HepG2 (cell line): Measurements from ENCODE around the gene ZFAND3. TPM values are rescaled to one million over a fixed set of nuclear protein-coding genes. Genes with fewer than 3 reads are reported as not detected.
A peak's percentile ranks its signal among the peaks of the same experiment; 100 is the strongest.
"Not testable (repeated sequence)": the region's sequence is repeated elsewhere in the genome, so short reads cannot be mapped to it uniquely, and the experiment has no call there.

Experiments used
- ATAC-seq: fragments of 200-7000 bp; cut with Tn5 transposase; 3 replicates; pipeline ENCODE4 v1.9.1; 2020; ENCODE audit warnings: mild to moderate bottlenecking, moderate library complexity
- BruUV-seq: library from RNA; stranded (reverse); fragments of 400-500 nt; replicated peaks from 2 replicates; lab custom pipeline; 2021; lab: Mats Ljungman, UMichigan
- CTCF ChIA-PET: fragments of 300-600 bp; formaldehyde crosslinking; extraction: SDS; loops from one replicate; lab custom pipeline; 2021; ENCODE audit warnings: low total read pairs, inconsistent platforms, low intra/inter-chr PET ratio; lab: Yijun Ruan, JAX
- POLR2A ChIA-PET: fragments of 350-600 bp; sonication (Branson Sonifier 250); formaldehyde crosslinking; loops from one replicate; lab custom pipeline; 2020; ENCODE audit warnings: antibody characterized with exemption, inconsistent platforms; lab: Yijun Ruan, JAX
- DNase-seq: peaks from one replicate; pipeline ENCODE4 v3.0.0-alpha.2; 2015; ENCODE audit warnings: low spot score
- FAIRE-seq: peaks from 3 replicates; lab custom pipeline; 2011; peaks lifted over from hg19 to GRCh38; lab: Jason Lieb, UNC
- H2AFZ ChIP-seq: one replicate; pipeline ENCODE4 v1.6.1; 2011; ENCODE audit warnings: low read length, inconsistent platforms
- H3K27ac ChIP-seq: fragments of 300-600 bp; 3 replicates; pipeline ENCODE4 v1.8.0; 2011; ENCODE audit warnings: mixed run types, mild to moderate bottlenecking, mixed read lengths, low read length, inconsistent platforms; ENCODE audit not compliant: insufficient read depth; ENCODE audit errors: extremely low read length
- H3K27me3 ChIP-seq, 2 experiments: fragments of 200-600 bp in 1 of 2; 2 replicates in 1 of 2; 3 replicates in 1 of 2; pipeline versions ENCODE4 v1.6.0 to v1.8.0; 2011; ENCODE audit warnings: low read length in 2 of 2, mild to moderate bottlenecking in 2 of 2, moderate library complexity in 2 of 2, inconsistent platforms in 1 of 2; ENCODE audit not compliant: insufficient read depth in 2 of 2, control insufficient read depth in 1 of 2
- H3K36me3 ChIP-seq, 2 experiments: fragments of 200-600 bp in 1 of 2; replicated peaks in 1 of 2; 2 replicates in 1 of 2; 3 replicates in 1 of 2; pipeline versions ENCODE4 v1.5.1 to v1.8.0; 2011; ENCODE audit warnings: low read length in 2 of 2, inconsistent platforms in 1 of 2; ENCODE audit not compliant: insufficient read depth in 2 of 2, control insufficient read depth in 1 of 2
- H3K4me1 ChIP-seq: 2 replicates; pipeline ENCODE4 v1.5.1; 2012; ENCODE audit warnings: low read length, inconsistent platforms; ENCODE audit not compliant: insufficient read depth
- H3K4me2 ChIP-seq: 2 replicates; pipeline ENCODE4 v1.6.0; 2011; ENCODE audit warnings: low read depth, low read length, inconsistent platforms
- H3K4me3 ChIP-seq, 3 experiments: fragments of 200-600 bp in 1 of 3; sonication (generic), shearing (Covaris generic) in 1 of 3; replicated peaks in 1 of 3; 2 replicates each; pipeline ENCODE4 v1.5.1; 2011 to 2016; ENCODE audit warnings: low read length in 3 of 3, inconsistent platforms in 2 of 3, low read depth in 2 of 3, mild to moderate bottlenecking in 2 of 3, control low read depth in 1 of 3, mixed read lengths in 1 of 3; ENCODE audit not compliant: insufficient read depth in 1 of 3
- H3K79me2 ChIP-seq: one replicate; pipeline ENCODE4 v1.6.1; 2011; ENCODE audit warnings: low read length, inconsistent platforms; ENCODE audit not compliant: insufficient read depth
- H3K9ac ChIP-seq: 2 replicates; pipeline ENCODE4 v1.6.0; 2011; ENCODE audit warnings: mild to moderate bottlenecking, low read depth, low read length, inconsistent platforms; ENCODE audit not compliant: insufficient read depth
- H3K9me3 ChIP-seq: 2 replicates; pipeline ENCODE4 v1.5.1; 2012; ENCODE audit warnings: mild to moderate bottlenecking, low read length
- H4K20me1 ChIP-seq: 2 replicates; pipeline ENCODE4 v1.6.0; 2011; ENCODE audit warnings: inconsistent platforms, mild to moderate bottlenecking, low read length, moderate library complexity; ENCODE audit not compliant: insufficient read depth
- FOXM1 ChIP-seq: sonication (generic); formaldehyde crosslinking; IDR thresholded peaks from 2 replicates; pipeline ENCODE4 v1.5.0; 2020; ENCODE audit warnings: missing genetic modification reagents
- MAFF ChIP-seq: IDR thresholded peaks from 2 replicates; pipeline ENCODE4 v1.6.1; 2011; ENCODE audit warnings: low read depth, low read length, improper control_type of control experiment
- MAFK ChIP-seq, 2 experiments: IDR thresholded peaks in 1 of 2; conservative IDR thresholded peaks in 1 of 2; 2 replicates each; pipeline ENCODE4 v1.6.1; 2011; ENCODE audit warnings: improper control_type of control experiment in 2 of 2, low read length in 2 of 2
- NFE2L2 ChIP-seq: fragments of 150-350 bp; IDR thresholded peaks from 2 replicates; pipeline ENCODE4 v1.6.1; 2014; ENCODE audit warnings: low read length
- TSC22D2 ChIP-seq: sonication (generic); formaldehyde crosslinking; IDR thresholded peaks from 2 replicates; pipeline ENCODE4 v1.5.1; 2020; ENCODE audit warnings: missing genetic modification reagents, mild to moderate bottlenecking, borderline replicate concordance
- YEATS2 ChIP-seq: sonication (generic); formaldehyde crosslinking; IDR thresholded peaks from 2 replicates; pipeline ENCODE4 v1.4.0; 2020; ENCODE audit warnings: missing genetic modification reagents, borderline replicate concordance
- ZNF20 ChIP-seq: sonication (generic); formaldehyde crosslinking; IDR thresholded peaks from 2 replicates; pipeline ENCODE4 v1.4.0; 2020; ENCODE audit warnings: mild to moderate bottlenecking, moderate library complexity, missing genetic modification reagents
- ZNF337 ChIP-seq: sonication (generic); formaldehyde crosslinking; IDR thresholded peaks from 2 replicates; pipeline ENCODE4 v1.5.1; 2020; ENCODE audit warnings: missing genetic modification reagents, low read depth, mild to moderate bottlenecking, borderline replicate concordance
- WGBS: methylation state at CpG from one replicate; pipeline ENCODE4 v1.1.6; 2017; ENCODE audit warnings: low lambda C conversion rate; 5-methylcytosine and 5-hydroxymethylcytosine counted together
- in situ Hi-C: cut with HindIII; loops from 2 replicates; pipeline ENCODE4 v1.10.0; 2017; ENCODE audit warnings: low pct_unique_long_range_greater_than_20kb; ENCODE audit not compliant: extremely low pct_ligation_motif_present
- intact Hi-C: fragments of 100-400 bp; cut with micrococcal nuclease; formaldehyde crosslinking; loops from one replicate; pipeline ENCODE4 v1.10.0; 2022; ENCODE audit not compliant: unreplicated experiment
- polyA plus RNA-seq, 8 experiments: library from polyadenylated mRNA; depleted of rRNA in 3 of 8; stranded (reverse) in 7 of 8; unstranded in 1 of 8; fragments of >200 nt; fragmentation: Illumina TruSeq in 4 of 8; extraction: Trizol in 4 of 8; gene quantifications; 2 replicates each; pipeline versions ENCODE4 v1.2.1 to v1.2.3, GENCODE V29; 2011 to 2016; ENCODE audit warnings: low read depth in 4 of 8, missing spikeins in 1 of 8, mixed read lengths in 1 of 8; ENCODE audit not compliant: insufficient read depth in 1 of 8
- total RNA-seq, 5 experiments: library from RNA; depleted of rRNA; stranded (reverse); fragments of >200 nt; fragmentation: Illumina TruSeq; extraction: Trizol; gene quantifications; 2 replicates each; pipeline ENCODE4 v1.2.3, GENCODE V29; 2016; ENCODE audit warnings: low read depth in 1 of 5
- TF ChIP-seq, protein P1 (sequence below): sonication (generic); formaldehyde crosslinking; IDR thresholded peaks from 2 replicates; pipeline ENCODE4 v1.8.1; 2023; ENCODE audit warnings: mild to moderate bottlenecking, missing genetic modification reagents
- TF ChIP-seq, protein P2 (sequence below): sonication (generic); formaldehyde crosslinking; IDR thresholded peaks from 2 replicates; pipeline ENCODE4 v1.4.0; 2020; ENCODE audit warnings: mild to moderate bottlenecking, missing genetic modification reagents
- TF ChIP-seq, protein P3 (sequence below): sonication (generic); formaldehyde crosslinking; IDR thresholded peaks from 2 replicates; pipeline ENCODE4 v1.4.0; 2020; ENCODE audit warnings: mild to moderate bottlenecking, missing genetic modification reagents, borderline replicate concordance

The ZFAND3 gene
- total and polyA plus RNA-seq, 2 of the 13 experiments (the other 11 are each of a cell fraction or from before 2014, with no cell fraction given), result 16.4 to 17.1 TPM

DNA sequence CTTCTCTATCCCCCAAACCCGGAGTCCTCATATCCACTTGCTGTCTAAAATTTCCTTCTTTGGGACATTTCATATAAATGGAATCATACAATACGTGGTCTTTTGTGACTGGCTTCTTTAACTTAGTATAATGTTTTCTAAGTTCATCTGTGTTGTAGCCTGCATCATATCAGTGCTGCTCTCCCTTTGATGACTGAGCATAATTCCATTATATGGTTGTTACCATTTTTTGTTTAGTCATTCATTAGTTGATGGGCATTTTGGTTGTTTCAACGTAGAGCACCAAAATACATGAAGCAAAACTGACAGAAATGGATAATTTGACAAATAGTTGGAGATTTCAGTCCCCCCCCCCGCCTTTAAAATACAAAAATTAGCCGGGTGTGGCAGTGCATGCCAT is 71.5 kb downstream of the ZFAND3 start:
- H2AFZ ChIP-seq, result no peak overlapping the region
- in situ Hi-C loops (no loop called here), intact Hi-C loops (no loop called here)
- H3K4me2 ChIP-seq, result no peak overlapping the region
- H3K9me3 ChIP-seq, result no peaks in the 10 kb centered on the region
- peaks cover 35% of the 10 kb centered on the region for H3K4me1 ChIP-seq
- CTCF ChIA-PET, result no interaction called here
- FAIRE-seq (no peak), ATAC-seq (no peak), DNase-seq (no peak)
- BruUV-seq, result no TSS peak
- H3K79me2 ChIP-seq, result peaks cover 61% of the 10 kb centered on the region
- H3K27ac ChIP-seq, result no peak overlapping the region
- H3K27me3 ChIP-seq, result no peaks in the 10 kb centered on the region
- H3K4me3 ChIP-seq, result no peak overlapping the region
- TF ChIP-seq FOXM1 (CRISPR knock-in tag) (no peak), MAFK (conservative IDR thresholded peaks at IDR 0.05 in 1 of 2, IDR thresholded peaks at IDR 0.05 in 1 of 2; ENCODE audit: low read length in 2 of 2) (peak; percentile 55 to 59), NFE2L2 (peak; percentile 35; the same call in 1 of the 2 replicates), MAFF (peak; percentile 70)
- TF ChIP-seq, protein P1, sequence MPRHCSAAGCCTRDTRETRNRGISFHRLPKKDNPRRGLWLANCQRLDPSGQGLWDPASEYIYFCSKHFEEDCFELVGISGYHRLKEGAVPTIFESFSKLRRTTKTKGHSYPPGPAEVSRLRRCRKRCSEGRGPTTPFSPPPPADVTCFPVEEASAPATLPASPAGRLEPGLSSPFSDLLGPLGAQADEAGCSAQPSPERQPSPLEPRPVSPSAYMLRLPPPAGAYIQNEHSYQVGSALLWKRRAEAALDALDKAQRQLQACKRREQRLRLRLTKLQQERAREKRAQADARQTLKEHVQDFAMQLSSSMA, result no peak
- TF ChIP-seq, protein P2, sequence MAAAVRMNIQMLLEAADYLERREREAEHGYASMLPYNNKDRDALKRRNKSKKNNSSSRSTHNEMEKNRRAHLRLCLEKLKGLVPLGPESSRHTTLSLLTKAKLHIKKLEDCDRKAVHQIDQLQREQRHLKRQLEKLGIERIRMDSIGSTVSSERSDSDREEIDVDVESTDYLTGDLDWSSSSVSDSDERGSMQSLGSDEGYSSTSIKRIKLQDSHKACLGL, result no peak
- H4K20me1 ChIP-seq, result peaks cover 12% of the 10 kb centered on the region; the same call in 1 of the 2 replicates
- H3K36me3 ChIP-seq, result no peaks in the 10 kb centered on the region
- no peak overlapping the region for H3K9ac ChIP-seq
- 99% methylated on average over 5 of the region's 5 CpGs for WGBS
- POLR2A ChIA-PET, result no interaction called here

DNA sequence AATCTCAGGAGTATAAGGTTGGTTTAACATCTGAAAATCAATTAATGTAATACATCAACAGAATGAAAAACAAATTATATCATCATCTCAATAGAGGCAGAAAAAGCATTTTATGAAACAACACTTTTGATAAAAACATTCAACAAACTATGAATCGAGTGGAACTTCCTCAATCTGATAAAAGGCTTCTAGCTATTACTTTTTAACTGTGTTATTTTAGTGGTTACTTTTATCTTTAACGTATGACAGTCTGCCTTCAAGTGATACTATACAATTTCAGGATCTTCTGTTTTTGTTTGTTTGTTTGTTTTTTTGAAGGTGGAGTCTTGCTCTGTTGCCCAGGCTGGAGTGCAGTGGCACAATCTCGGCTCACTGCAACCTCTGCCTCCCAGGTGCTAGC is 73.7 kb downstream of the ZFAND3 start:
- no peak for FAIRE-seq
- BruUV-seq, result no TSS peak

DNA sequence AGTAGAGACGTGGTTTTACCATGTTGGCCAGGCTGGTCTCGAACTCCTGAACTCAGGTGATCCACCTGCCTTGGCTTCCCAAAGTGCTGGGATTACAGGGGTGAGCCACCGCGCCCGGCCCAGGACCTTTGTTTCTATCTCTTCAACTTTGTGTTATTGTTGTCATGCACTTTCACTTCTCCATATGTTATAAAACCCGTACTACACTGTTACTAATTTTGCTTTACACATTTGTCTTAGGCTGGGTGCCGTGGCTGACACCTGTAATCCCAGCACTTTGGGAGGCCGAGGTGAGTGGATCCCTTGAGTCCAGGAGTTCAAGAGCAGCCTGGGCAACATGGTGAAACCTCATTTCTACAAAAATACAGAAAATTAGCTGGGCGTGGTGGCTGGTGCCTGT is 74.2 kb downstream of the ZFAND3 start:
- H3K27ac ChIP-seq, H3K4me2 ChIP-seq, ATAC-seq, intact Hi-C loops, CTCF ChIA-PET, H3K9ac ChIP-seq, FAIRE-seq, H3K9me3 ChIP-seq, POLR2A ChIA-PET, H4K20me1 ChIP-seq, in situ Hi-C loops, H3K4me3 ChIP-seq, H3K36me3 ChIP-seq, H3K27me3 ChIP-seq, BruUV-seq, H2AFZ ChIP-seq, DNase-seq: not testable (repeated sequence)
- 97% methylated on average over 9 of the region's 9 CpGs for WGBS
- Histone ChIP-seq H3K79me2 (peaks cover 58% of the 10 kb centered on the region), H3K4me1 (peaks cover 20% of the 10 kb centered on the region)

More for the DNA sequence above, 73.7 kb downstream of the ZFAND3 start:
- no peaks in the 10 kb centered on the region for H3K36me3 ChIP-seq
- DNase-seq (no peak), ATAC-seq (no peak)
- H3K27me3 ChIP-seq, result no peaks in the 10 kb centered on the region
- intact Hi-C loops (no loop called here), in situ Hi-C loops (no loop called here)
- H3K27ac ChIP-seq, result no peak overlapping the region
- no peak overlapping the region for H3K9ac ChIP-seq
- peaks cover 24% of the 10 kb centered on the region for H3K4me1 ChIP-seq
- WGBS, result 96% methylated on average over 3 of the region's 3 CpGs
- no peak for TF ChIP-seq ZNF20 (CRISPR knock-in tag)
- TF ChIP-seq YEATS2, result no peak
- TF ChIP-seq, protein P3, sequence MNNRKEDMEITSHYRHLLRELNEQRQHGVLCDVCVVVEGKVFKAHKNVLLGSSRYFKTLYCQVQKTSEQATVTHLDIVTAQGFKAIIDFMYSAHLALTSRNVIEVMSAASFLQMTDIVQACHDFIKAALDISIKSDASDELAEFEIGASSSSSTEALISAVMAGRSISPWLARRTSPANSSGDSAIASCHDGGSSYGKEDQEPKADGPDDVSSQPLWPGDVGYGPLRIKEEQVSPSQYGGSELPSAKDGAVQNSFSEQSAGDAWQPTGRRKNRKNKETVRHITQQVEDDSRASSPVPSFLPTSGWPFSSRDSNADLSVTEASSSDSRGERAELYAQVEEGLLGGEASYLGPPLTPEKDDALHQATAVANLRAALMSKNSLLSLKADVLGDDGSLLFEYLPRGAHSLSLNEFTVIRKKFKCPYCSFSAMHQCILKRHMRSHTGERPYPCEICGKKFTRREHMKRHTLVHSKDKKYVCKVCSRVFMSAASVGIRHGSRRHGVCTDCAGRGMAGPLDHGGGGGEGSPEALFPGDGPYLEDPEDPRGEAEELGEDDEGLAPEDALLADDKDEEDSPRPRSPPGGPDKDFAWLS (CRISPR knock-in tag), result no peak
- no peak for TF ChIP-seq TSC22D2 (CRISPR knock-in tag)
- TF ChIP-seq ZNF337 (CRISPR knock-in tag), result no peak
- POLR2A ChIA-PET, result no interaction called here
- CTCF ChIA-PET, result no interaction called here
- H3K9me3 ChIP-seq, result no peaks in the 10 kb centered on the region
- H3K79me2 ChIP-seq, result peaks cover 59% of the 10 kb centered on the region
- no peak overlapping the region for H3K4me2 ChIP-seq
- H4K20me1 ChIP-seq, result 0 out of 2 replicates have a peak, but pooled peaks cover 3% of the 10 kb centered on the region
- H3K4me3 ChIP-seq, result no peak overlapping the region
- no peak overlapping the region for H2AFZ ChIP-seq
